ENCODE measurements around the gene KCNJ9.

GRCh38 chr1:160058087-160058486, 23.3 kb upstream of the KCNJ9 start:
- no peak for TF ChIP-seq POLR2AphosphoS5 (IDR thresholded peaks at IDR 0.05)
- no peak for TF ChIP-seq CTCF (IDR thresholded peaks at IDR 0.05; ENCODE audit: poor library complexity, severe bottlenecking)
- no peak for TF ChIP-seq RAD21 (conservative IDR thresholded peaks at IDR 0.05)
- no peak for TF ChIP-seq SMC3 (conservative IDR thresholded peaks at IDR 0.05; ENCODE audit: poor library complexity)

All from neural cell (in vitro differentiated cells).